Endothelial cell of umbilical vein (primary cell): Measurements from ENCODE around the gene SLC24A3. TPM values are rescaled to one million over a fixed set of nuclear protein-coding genes. Genes with fewer than 3 reads are reported as not detected.

Experiments used
- BruUV-seq: library from RNA; stranded (reverse); fragments of 400-500 nt; replicated peaks from 2 replicates; lab custom pipeline; 2021; lab: Mats Ljungman, UMichigan
- CTCF ChIA-PET: fragments of 300-600, 350-600 bp; sonication (Branson Sonifier 250); formaldehyde crosslinking; loops from one replicate; lab custom pipeline; 2021; ENCODE audit warnings: antibody characterized with exemption, inconsistent platforms; lab: Charles Lee
- POLR2A ChIA-PET: fragments of 300-600, 350-600 bp; sonication (Branson Sonifier 250); formaldehyde crosslinking; loops from one replicate; lab custom pipeline; 2021; ENCODE audit warnings: antibody characterized with exemption, inconsistent platforms; lab: Charles Lee
- DNase-seq: peaks from one replicate; pipeline ENCODE4 v3.0.0-alpha.2; 2011; ENCODE audit warnings: low read depth, low spot score
- FAIRE-seq: peaks from 2 replicates; lab custom pipeline; 2011; peaks lifted over from hg19 to GRCh38; lab: Jason Lieb, UNC
- H2AFZ ChIP-seq: 2 replicates; pipeline ENCODE4 v1.6.0; 2012; ENCODE audit warnings: low read depth, low read length, control low read depth, inconsistent platforms
- H3K27ac ChIP-seq: 2 replicates; pipeline ENCODE4 v1.5.1; 2011; ENCODE audit warnings: low read depth, mild to moderate bottlenecking, control low read depth, low read length, moderate library complexity; ENCODE audit not compliant: insufficient read depth
- H3K27me3 ChIP-seq, 2 experiments: 2 replicates each; pipeline versions ENCODE4 v1.6.0 to v1.6.1; 2011; ENCODE audit warnings: low read length in 2 of 2, mixed read lengths in 1 of 2; ENCODE audit not compliant: control insufficient read depth in 2 of 2, insufficient read depth in 2 of 2
- H3K36me3 ChIP-seq, 2 experiments: 2 replicates in 1 of 2; 3 replicates in 1 of 2; pipeline ENCODE4 v1.5.1; 2011; ENCODE audit warnings: low read length in 2 of 2, mild to moderate bottlenecking in 1 of 2, moderate library complexity in 1 of 2; ENCODE audit not compliant: control insufficient read depth in 2 of 2, insufficient read depth in 2 of 2; ENCODE audit errors: extremely low read depth in 1 of 2
- H3K4me1 ChIP-seq: 3 replicates; pipeline ENCODE4 v1.5.1; 2011; ENCODE audit warnings: mild to moderate bottlenecking, low read length; ENCODE audit not compliant: control insufficient read depth, insufficient read depth; ENCODE audit errors: extremely low read depth
- H3K4me2 ChIP-seq: 2 replicates; pipeline ENCODE4 v1.6.1; 2011; ENCODE audit warnings: low read length, control low read depth, mixed read lengths; ENCODE audit not compliant: insufficient read depth
- H3K4me3 ChIP-seq, 3 experiments: fragments of 200-600 bp in 1 of 3; sonication (generic), shearing (Covaris generic) in 1 of 3; replicated peaks in 1 of 3; 2 replicates each; pipeline ENCODE4 v1.5.1; 2011 to 2016; ENCODE audit warnings: control low read depth in 3 of 3, low read length in 3 of 3, mild to moderate bottlenecking in 2 of 3, inconsistent platforms in 1 of 3, low read depth in 1 of 3, moderate library complexity in 1 of 3; ENCODE audit not compliant: insufficient read depth in 1 of 3
- H3K79me2 ChIP-seq: 2 replicates; pipeline ENCODE4 v1.6.0; 2012; ENCODE audit warnings: low read length, inconsistent platforms; ENCODE audit not compliant: control insufficient read depth, insufficient read depth
- H3K9ac ChIP-seq: replicated peaks from 2 replicates; pipeline ENCODE3; 2011; ENCODE audit warnings: low read length, control low read depth; ENCODE audit not compliant: insufficient read depth; ENCODE audit errors: extremely low read depth
- H3K9me1 ChIP-seq: replicated peaks from 3 replicates; pipeline ENCODE4 v1.6.0; 2011; ENCODE audit warnings: mild to moderate bottlenecking, low read length; ENCODE audit not compliant: control insufficient read depth, insufficient read depth; ENCODE audit errors: extremely low read depth
- H3K9me3 ChIP-seq: replicated peaks from 2 replicates; pipeline ENCODE4 v1.5.1; 2012; ENCODE audit warnings: low read length, inconsistent platforms; ENCODE audit not compliant: control insufficient read depth, insufficient read depth
- H4K20me1 ChIP-seq: replicated peaks from 2 replicates; pipeline ENCODE3; 2011; ENCODE audit warnings: mild to moderate bottlenecking, low read length; ENCODE audit not compliant: control insufficient read depth, insufficient read depth; ENCODE audit errors: extremely low read depth
- CTCF ChIP-seq, 2 donors: IDR thresholded peaks; 1 replicate in 1 of 2; 2 replicates in 1 of 2; pipeline ENCODE4 v1.5.1; 2011; ENCODE audit warnings: low read length in 2 of 2, mild to moderate bottlenecking in 2 of 2, moderate library complexity in 2 of 2, control low read depth in 1 of 2, inconsistent platforms in 1 of 2, low read depth in 1 of 2; ENCODE audit not compliant: insufficient read depth in 1 of 2; ENCODE audit errors: extremely low read depth in 1 of 2
- EZH2 ChIP-seq: IDR thresholded peaks from 2 replicates; pipeline ENCODE4 v1.6.1; 2012; ENCODE audit warnings: borderline replicate concordance, low read depth, mild to moderate bottlenecking, moderate library complexity, low read length, inconsistent platforms; ENCODE audit not compliant: severe bottlenecking
- FOS ChIP-seq: IDR thresholded peaks from 2 replicates; pipeline ENCODE4 v1.6.1; 2011; ENCODE audit warnings: mild to moderate bottlenecking, low read length, moderate library complexity, borderline replicate concordance; ENCODE audit not compliant: insufficient read depth
- GATA2 ChIP-seq: IDR thresholded peaks from 2 replicates; pipeline ENCODE4 v1.7.0; 2011; ENCODE audit warnings: low read depth, mild to moderate bottlenecking, moderate library complexity, mixed read lengths, low read length; ENCODE audit not compliant: insufficient read length, insufficient read depth
- JUN ChIP-seq: IDR thresholded peaks from 2 replicates; pipeline ENCODE4 v1.6.1; 2011; ENCODE audit warnings: borderline replicate concordance, low read depth; ENCODE audit not compliant: insufficient read length, insufficient read depth
- MAX ChIP-seq: IDR thresholded peaks from 2 replicates; pipeline ENCODE4 v1.6.1; 2011; ENCODE audit not compliant: insufficient read depth, insufficient read length
- MYC ChIP-seq: IDR thresholded peaks from one replicate; pipeline ENCODE4 v1.6.1; 2011; ENCODE audit warnings: mild to moderate bottlenecking, low read depth, low read length
- POLR2A ChIP-seq: IDR thresholded peaks from 2 replicates; pipeline ENCODE4 v1.6.1; 2012; ENCODE audit warnings: low read depth, mild to moderate bottlenecking, control low read depth, low read length
- POLR2AphosphoS5 ChIP-seq: IDR thresholded peaks from 2 replicates; pipeline ENCODE4 v1.6.1; 2012; ENCODE audit warnings: low read depth, mild to moderate bottlenecking, control low read depth, low read length, moderate library complexity; ENCODE audit not compliant: insufficient read depth
- dilution Hi-C: fragments of 300-500 bp; cut with MboI; formaldehyde crosslinking; loops from one replicate; pipeline ENCODE4 v1.15.0; 2019; ENCODE audit warnings: low sequenced_read_pairs; ENCODE audit not compliant: extremely low pct_ligation_motif_present
- intact Hi-C: fragments of 100-400 bp; cut with micrococcal nuclease; formaldehyde crosslinking; loops from one replicate; pipeline ENCODE4 v1.10.0; 2022
- polyA plus RNA-seq, 4 experiments: library from polyadenylated mRNA; depleted of rRNA in 3 of 4; stranded (reverse) in 3 of 4; unstranded in 1 of 4; fragments of >200 nt; gene quantifications; 2 replicates each; pipeline versions ENCODE4 v1.2.1 to v1.2.3, GENCODE V29; 2011 to 2012; ENCODE audit warnings: missing spikeins in 1 of 4
- total RNA-seq: library from RNA; stranded (reverse); gene quantifications from 2 replicates; pipeline ENCODE4 v1.2.3, GENCODE V29; 2021

The SLC24A3 gene
- total and polyA plus RNA-seq, 2 donors (not counting 3 experiments of a cell fraction or from before 2014, with no cell fraction given), result not detected

DNA sequence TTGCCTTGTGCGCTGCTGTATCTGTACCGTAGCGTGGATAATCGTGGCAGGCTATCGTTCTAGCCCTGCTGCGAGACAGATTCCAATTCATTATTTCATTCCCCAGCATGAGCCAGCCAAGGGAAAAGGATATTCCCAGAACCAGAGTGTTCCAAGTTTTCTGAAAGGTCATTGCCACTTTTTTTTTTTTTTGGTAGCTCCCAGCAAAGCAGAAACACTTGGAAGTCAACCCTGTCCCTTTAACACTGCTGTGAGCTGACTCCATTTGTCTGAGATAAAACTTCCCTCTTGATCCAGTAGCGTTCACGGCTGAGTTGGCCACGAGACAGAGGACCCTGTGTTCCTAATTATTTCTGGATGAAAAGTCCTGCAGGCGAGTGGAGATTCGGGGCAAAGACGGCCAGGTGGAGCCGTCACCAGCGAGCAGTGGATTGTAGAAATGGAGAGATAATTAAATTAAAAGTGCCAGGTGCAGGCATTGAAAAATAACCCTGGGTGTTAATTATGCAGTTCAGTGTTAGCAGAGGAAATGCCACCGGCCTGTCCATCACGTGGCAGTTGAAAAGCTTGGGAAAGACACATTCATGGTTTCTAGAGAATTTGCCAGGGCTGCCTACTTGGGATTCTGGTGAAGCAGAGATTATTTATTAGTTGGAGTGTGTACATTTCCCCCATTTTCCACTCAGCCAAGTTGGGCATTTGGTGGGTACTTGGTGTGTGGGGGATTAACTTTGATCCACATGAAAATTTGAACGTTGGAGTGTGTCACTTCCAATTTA, 164.2 kb downstream of the SLC24A3 start:
- TF ChIP-seq POLR2A (no peak), EZH2 (no peak), CTCF (IDR thresholded peaks at IDR 0.05; ENCODE audit: extremely low read depth in 1 of 2, insufficient read depth in 1 of 2, low read depth in 1 of 2, low read length in 2 of 2) (no peak), POLR2AphosphoS5 (no peak), GATA2 (no peak), JUN (no peak), MAX (no peak), MYC (no peak), FOS (no peak)
- H3K4me2 ChIP-seq, result no peak overlapping the region
- H3K4me3 ChIP-seq, result no peak overlapping the region
- H3K9ac ChIP-seq, result no peak overlapping the region
- DNase-seq (no peak), FAIRE-seq (no peak)
- H3K4me1 ChIP-seq, result no peaks in the 10 kb centered on the region
- no peaks in the 10 kb centered on the region for H3K9me3 ChIP-seq
- POLR2A ChIA-PET, result no interaction called here
- H3K9me1 ChIP-seq, result no peaks in the 10 kb centered on the region
- intact Hi-C loops, result no loop called here
- no peaks in the 10 kb centered on the region for H3K36me3 ChIP-seq
- no peaks in the 10 kb centered on the region for H3K79me2 ChIP-seq
- H3K27me3 ChIP-seq, result no peaks in the 10 kb centered on the region
- H3K27ac ChIP-seq, result no peak overlapping the region
- BruUV-seq, result no TSS peak
- H2AFZ ChIP-seq, result no peak overlapping the region
- CTCF ChIA-PET, result no interaction called here
- H4K20me1 ChIP-seq, result no peaks in the 10 kb centered on the region
- dilution Hi-C loops, result no loop called here
